Muscle of leg (tissue), 11 donors: ENCODE results near the gene CACNA1C. TPM values are rescaled to one million over a fixed set of nuclear protein-coding genes. Genes with fewer than 3 reads are reported as not detected.

ENCODE experiments used
- DNase-seq: peaks from one replicate; pipeline ENCODE4 v3.0.0; 2013
- H3K27ac ChIP-seq: one replicate; pipeline ENCODE4 v1.5.1; 2013; ENCODE audit warnings: mild to moderate bottlenecking, low read length, control low read depth
- H3K27me3 ChIP-seq: one replicate; pipeline ENCODE4 v1.6.1; 2013; ENCODE audit warnings: low read length; ENCODE audit not compliant: control insufficient read depth, insufficient read depth
- H3K36me3 ChIP-seq: one replicate; pipeline ENCODE4 v1.6.1; 2013; ENCODE audit warnings: low read length; ENCODE audit not compliant: control insufficient read depth, insufficient read depth
- H3K4me1 ChIP-seq: one replicate; pipeline ENCODE4 v1.6.1; 2013; ENCODE audit warnings: low read length; ENCODE audit not compliant: control insufficient read depth, insufficient read depth
- H3K4me3 ChIP-seq: one replicate; pipeline ENCODE4 v1.5.1; 2013; ENCODE audit warnings: low read length, control low read depth
- H3K9me3 ChIP-seq: replicated peaks from 2 replicates; pipeline ENCODE4 v1.6.1; 2013; ENCODE audit warnings: low read depth, low read length; ENCODE audit not compliant: control insufficient read depth
- WGBS: methylation state at CpG from one replicate; pipeline ENCODE4 v1.1.5; 2013; ENCODE audit warnings: missing lambda C conversion rate; ENCODE audit not compliant: insufficient coverage; 5-methylcytosine and 5-hydroxymethylcytosine counted together
- polyA plus RNA-seq, 8 donors: library from polyadenylated mRNA; unstranded; fragments of 120-200 nt; gene quantifications; one replicate each; pipeline versions ENCODE4 v1.2.1 to v1.2.3, GENCODE V29; 2013; ENCODE audit warnings: inconsistent platforms in 1 of 8, low replicate concordance in 1 of 8; ENCODE audit not compliant: insufficient read length in 8 of 8, insufficient read depth in 1 of 8
- total RNA-seq: library from RNA; stranded (reverse); fragments of 120-200 nt; gene quantifications from one replicate; pipeline ENCODE4 v1.2.4, GENCODE V29; 2013

The CACNA1C gene
- total and polyA plus RNA-seq, 9 donors: 1.9 to 4.3 (median 3.6) TPM

DNA sequence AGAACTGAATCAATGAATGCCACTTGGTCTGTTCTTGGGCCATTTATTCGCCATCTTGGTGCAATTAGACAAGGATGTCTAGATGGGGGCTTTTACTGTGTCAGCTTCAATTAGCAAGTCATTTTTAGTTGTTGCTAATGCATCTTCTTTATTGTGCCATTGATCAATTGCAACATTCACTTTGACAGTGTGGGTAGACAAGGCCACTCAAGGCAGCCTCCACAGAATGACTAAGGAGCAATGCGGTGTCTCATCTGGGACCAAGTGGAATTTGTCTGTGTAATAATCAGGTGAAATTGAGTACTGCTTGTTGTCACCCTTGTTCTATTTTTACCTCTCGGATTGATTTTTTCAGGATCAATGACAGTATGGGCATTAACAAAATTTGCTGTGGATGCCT is 275.9 kb downstream of the CACNA1C start:
- WGBS: 100% methylated on average over 2 of the region's 3 CpGs
- H3K4me1 ChIP-seq: peaks cover 17% of the 10 kb centered on the region

GRCh38 chr12:2329661-2330210 is 276.9 kb downstream of the CACNA1C start:
- no peak for DNase-seq
- no peak overlapping the region for H3K4me3 ChIP-seq
- peaks cover 28% of the 10 kb centered on the region for H3K27me3 ChIP-seq
- no peaks in the 10 kb centered on the region for H3K9me3 ChIP-seq
- 8% methylated on average over 2 of the region's 7 CpGs for WGBS
- H3K27ac ChIP-seq: no peak overlapping the region
- H3K36me3 ChIP-seq: no peaks in the 10 kb centered on the region
- peaks cover 10% of the 10 kb centered on the region for H3K4me1 ChIP-seq

More for the DNA sequence above, 275.9 kb downstream of the CACNA1C start:
- no peak for DNase-seq
- H3K9me3 ChIP-seq: no peaks in the 10 kb centered on the region
- no peaks in the 10 kb centered on the region for H3K36me3 ChIP-seq
- H3K4me3 ChIP-seq: no peak overlapping the region
- no peak overlapping the region for H3K27ac ChIP-seq
- H3K27me3 ChIP-seq: peaks cover 28% of the 10 kb centered on the region

- H3K4me3 ChIP-seq: no peak overlapping the region
- WGBS: no CpG with 5 or more reads among the region's 1 CpG
- H3K27ac ChIP-seq: peak overlapping the region; percentile 15
- no peaks in the 10 kb centered on the region for H3K36me3 ChIP-seq
- DNase-seq: peak; percentile 73
- peaks cover 20% of the 10 kb centered on the region for H3K4me1 ChIP-seq
- H3K27me3 ChIP-seq: peaks cover 27% of the 10 kb centered on the region
- no peaks in the 10 kb centered on the region for H3K9me3 ChIP-seq
Observed at GRCh38 chr12:2332236-2332635, 279.4 kb downstream of the CACNA1C start.

DNA sequence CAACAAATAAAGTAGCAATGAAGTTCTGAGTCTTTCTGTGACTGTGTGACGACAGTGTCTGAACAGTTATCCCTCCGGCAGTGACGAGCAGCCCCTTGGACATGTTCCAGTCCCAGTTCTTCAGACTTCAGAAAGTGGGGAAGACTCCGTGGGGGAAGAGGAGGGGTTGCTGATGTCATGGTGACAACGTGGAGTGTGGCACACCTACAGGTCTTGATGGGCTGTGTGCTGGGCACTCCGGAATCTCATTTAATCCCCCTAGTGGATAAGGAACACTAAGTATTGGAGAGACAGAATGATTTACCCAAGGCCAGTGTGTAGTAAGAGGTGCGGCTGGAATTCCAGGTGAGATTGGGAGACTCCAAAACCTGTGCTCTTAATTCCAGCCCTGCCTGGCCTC is 280.2 kb downstream of the CACNA1C start:
- peaks cover 22% of the 10 kb centered on the region for H3K4me1 ChIP-seq
- peak overlapping the region; percentile 15 for H3K27ac ChIP-seq
- no peaks in the 10 kb centered on the region for H3K9me3 ChIP-seq
- WGBS: 50% methylated on average over 1 of the region's 7 CpGs
- H3K27me3 ChIP-seq: peaks cover 24% of the 10 kb centered on the region
- peak; percentile 52 for DNase-seq
- H3K36me3 ChIP-seq: no peaks in the 10 kb centered on the region
- no peak overlapping the region for H3K4me3 ChIP-seq

DNA sequence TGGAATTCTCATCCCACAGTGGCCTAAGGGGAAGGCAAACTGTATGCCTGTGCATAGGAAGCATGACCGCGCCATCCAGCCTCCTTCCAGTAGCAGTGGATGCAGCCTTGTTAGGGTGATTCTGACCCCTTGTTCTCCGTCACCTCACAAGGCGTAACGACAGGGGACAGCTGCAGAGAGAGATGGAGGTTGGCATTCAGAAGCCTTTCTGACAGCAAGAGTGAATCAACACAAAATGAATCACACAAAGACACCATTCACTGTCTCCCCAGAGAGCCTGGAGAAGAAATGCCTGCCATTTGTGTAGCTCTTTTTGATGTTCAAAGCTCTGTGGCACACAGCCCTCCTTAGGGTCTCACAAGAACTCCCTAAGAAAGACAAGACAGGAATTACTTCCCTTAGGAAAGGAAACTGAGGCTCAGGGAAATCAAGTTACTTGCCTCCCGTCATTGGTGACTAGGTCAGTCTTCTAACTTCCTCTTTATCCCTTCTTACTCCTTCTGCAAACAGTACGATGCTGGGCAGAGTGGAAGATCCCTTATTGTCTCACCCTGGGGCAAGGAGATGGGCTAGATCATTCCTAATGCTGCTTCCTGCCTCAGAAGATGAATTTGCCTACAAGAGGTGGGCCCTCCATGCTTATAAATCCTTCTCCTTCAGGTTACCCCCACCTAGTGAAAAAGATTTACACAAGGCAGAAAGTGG is 280.9 kb downstream of the CACNA1C start:
- Histone ChIP-seq H3K36me3 (no peaks in the 10 kb centered on the region), H3K27ac (no peak overlapping the region), H3K4me3 (no peak overlapping the region), H3K9me3 (no peaks in the 10 kb centered on the region), H3K27me3 (peaks cover 20% of the 10 kb centered on the region), H3K4me1 (peaks cover 22% of the 10 kb centered on the region)
- no CpG with 5 or more reads among the region's 7 CpGs for WGBS
- DNase-seq: no peak

DNA sequence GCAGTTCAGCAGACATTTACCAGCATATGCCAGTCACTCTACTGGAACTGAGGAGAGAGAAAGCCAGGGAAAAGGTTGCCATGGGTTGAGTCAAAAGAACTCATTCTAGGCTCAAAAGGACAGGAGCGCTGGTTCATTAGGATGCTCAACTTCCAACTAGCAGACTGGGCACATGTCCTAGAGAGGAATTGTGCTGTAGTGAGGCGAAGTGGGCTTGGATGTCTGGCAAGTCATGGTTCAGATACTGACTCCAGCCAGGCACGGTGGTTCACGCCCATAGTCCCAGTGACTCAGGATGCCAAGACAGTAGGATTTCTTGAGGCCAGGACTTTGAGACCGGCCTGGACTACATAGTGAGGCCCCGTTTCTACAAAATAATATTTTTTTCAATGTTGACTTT is 281.5 kb downstream of the CACNA1C start:
- Histone ChIP-seq H3K27me3 (peaks cover 20% of the 10 kb centered on the region), H3K4me1 (peaks cover 22% of the 10 kb centered on the region), H3K4me3 (no peak overlapping the region), H3K27ac (no peak overlapping the region), H3K36me3 (no peaks in the 10 kb centered on the region), H3K9me3 (no peaks in the 10 kb centered on the region)
- WGBS: 100% methylated on average over 4 of the region's 6 CpGs
- no peak for DNase-seq

GRCh38 chr12:2334689-2335088 is 281.9 kb downstream of the CACNA1C start:
- Histone ChIP-seq H3K4me1 (peaks cover 22% of the 10 kb centered on the region), H3K9me3 (no peaks in the 10 kb centered on the region), H3K27me3 (peaks cover 18% of the 10 kb centered on the region), H3K36me3 (no peaks in the 10 kb centered on the region), H3K4me3 (no peak overlapping the region), H3K27ac (no peak overlapping the region)
- 90% methylated on average over 2 of the region's 4 CpGs for WGBS
- DNase-seq: no peak

DNA sequence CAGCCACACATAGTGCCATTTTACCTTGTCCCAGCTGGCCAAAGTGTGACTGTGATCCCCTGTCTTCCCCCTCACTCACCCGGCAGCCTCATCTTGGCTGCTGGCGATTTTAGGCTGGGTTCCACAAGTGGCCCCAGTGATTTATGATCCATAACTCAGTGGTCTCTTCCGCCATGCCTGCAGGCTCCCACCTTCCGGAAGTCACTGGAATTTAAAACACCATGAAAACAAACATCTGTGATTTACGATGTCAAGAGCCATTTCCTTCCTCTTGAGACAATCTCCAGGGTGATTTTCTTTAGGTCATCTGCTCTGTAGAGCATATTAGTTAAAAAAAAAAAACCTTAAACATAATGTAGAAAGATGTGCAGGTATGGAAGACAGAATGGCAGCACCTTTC is 282.3 kb downstream of the CACNA1C start:
- DNase-seq: no peak
- Histone ChIP-seq H3K4me1 (peaks cover 22% of the 10 kb centered on the region), H3K27me3 (peaks cover 16% of the 10 kb centered on the region), H3K9me3 (no peaks in the 10 kb centered on the region), H3K4me3 (no peak overlapping the region), H3K27ac (no peak overlapping the region), H3K36me3 (no peaks in the 10 kb centered on the region)
- WGBS: 18% methylated on average over 3 of the region's 5 CpGs

DNA sequence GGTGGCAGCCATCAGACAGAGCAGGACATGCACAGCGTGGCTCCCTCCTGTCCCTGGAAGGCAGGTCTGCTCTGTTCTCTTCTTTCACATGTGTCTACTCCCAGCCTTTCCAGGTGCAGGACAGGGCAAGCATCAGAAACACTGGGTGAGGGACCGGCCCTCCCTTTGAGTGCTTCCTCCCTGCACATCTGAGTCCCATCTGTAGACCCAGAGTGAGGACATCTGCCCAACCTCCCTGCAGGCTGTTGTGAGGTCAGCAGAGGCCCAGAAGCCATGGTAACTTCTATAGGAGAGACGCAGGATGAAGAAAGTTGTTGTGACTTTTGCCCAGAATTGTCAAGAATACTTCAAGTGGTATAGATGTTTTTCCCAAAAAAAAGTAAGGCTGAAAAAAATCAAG is 282.7 kb downstream of the CACNA1C start:
- Histone ChIP-seq H3K27me3 (peaks cover 16% of the 10 kb centered on the region), H3K27ac (peak overlapping the region; percentile 6), H3K9me3 (no peaks in the 10 kb centered on the region), H3K4me3 (no peak overlapping the region), H3K36me3 (no peaks in the 10 kb centered on the region), H3K4me1 (peaks cover 22% of the 10 kb centered on the region)
- DNase-seq: no peak
- WGBS: 62% methylated on average over 1 of the region's 3 CpGs

DNA sequence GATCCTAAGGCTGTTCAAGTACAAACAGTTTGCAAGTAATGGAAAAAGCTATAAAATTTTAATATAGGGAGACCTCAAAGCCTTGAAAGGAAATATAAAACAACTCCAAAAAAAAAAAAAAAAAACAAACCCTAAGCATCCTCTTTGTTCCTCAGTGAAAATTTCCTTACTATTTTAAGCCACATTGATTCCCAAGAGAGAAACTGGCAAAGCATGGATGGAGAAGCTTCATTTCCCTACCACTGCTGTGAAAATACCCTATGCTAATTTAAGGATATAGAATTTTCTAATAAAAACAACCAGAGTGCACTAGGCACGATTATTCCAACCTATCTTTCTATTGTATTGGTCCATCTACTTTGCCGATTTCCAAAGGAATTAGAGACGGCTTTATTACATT is 283.1 kb downstream of the CACNA1C start:
- no peak overlapping the region for H3K4me3 ChIP-seq
- no peaks in the 10 kb centered on the region for H3K36me3 ChIP-seq
- WGBS: no CpG with 5 or more reads among the region's 3 CpGs
- H3K9me3 ChIP-seq: no peaks in the 10 kb centered on the region
- H3K4me1 ChIP-seq: peaks cover 23% of the 10 kb centered on the region
- H3K27me3 ChIP-seq: peaks cover 16% of the 10 kb centered on the region
- H3K27ac ChIP-seq: no peak overlapping the region
- no peak for DNase-seq
